ENCODE data around the gene TCL1A.

- TF ChIP-seq FOXM1 (IDR thresholded peaks at IDR 0.05; ENCODE audit: borderline replicate concordance, low read depth), result no peak
- no peak for TF ChIP-seq YY1 (IDR thresholded peaks at IDR 0.05; ENCODE audit: low read depth)
- TF ChIP-seq, protein P1, sequence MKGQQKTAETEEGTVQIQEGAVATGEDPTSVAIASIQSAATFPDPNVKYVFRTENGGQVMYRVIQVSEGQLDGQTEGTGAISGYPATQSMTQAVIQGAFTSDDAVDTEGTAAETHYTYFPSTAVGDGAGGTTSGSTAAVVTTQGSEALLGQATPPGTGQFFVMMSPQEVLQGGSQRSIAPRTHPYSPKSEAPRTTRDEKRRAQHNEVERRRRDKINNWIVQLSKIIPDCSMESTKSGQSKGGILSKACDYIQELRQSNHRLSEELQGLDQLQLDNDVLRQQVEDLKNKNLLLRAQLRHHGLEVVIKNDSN (IDR thresholded peaks at IDR 0.05), result no peak
- no peak for TF ChIP-seq MAX (IDR thresholded peaks at IDR 0.05)
- no peak for TF ChIP-seq REST (IDR thresholded peaks at IDR 0.05; ENCODE audit: low read depth)
- no peak for TF ChIP-seq TAF1 (IDR thresholded peaks at IDR 0.05; ENCODE audit: low read depth)
Observed at GRCh38 chr14:95725685-95726336, 11.9 kb upstream of the TCL1A start.
